Bronchial smooth muscle cell (primary cell): ENCODE results near the gene PNKP. TPM values are rescaled to one million over a fixed set of nuclear protein-coding genes. Genes with fewer than 3 reads are reported as not detected.

ENCODE experiments used
- total RNA-seq: library from RNA; depleted of rRNA; stranded (reverse); fragments of >200 nt; gene quantifications from 2 replicates; pipeline ENCODE4 v1.2.1, GENCODE V29; 2014

The PNKP gene
- 31.1 and 38.3 TPM in 2 replicates for total RNA-seq

GRCh38 chr19:49866933-49867782 lies at the start of gene PNKP:
Gene PNKP (minus strand): TSS chr19:49867576. CDS start chr19:49867204, 372 bp downstream.

GRCh38 chr19:49896863-49897621 lies 29.7 kb upstream of the PNKP start, which contains the start of gene IL4I1:
Gene IL4I1 (minus strand): TSS chr19:49896887. CDS start chr19:49896160, 727 bp downstream.

GRCh38 chr19:49877020-49877878 lies 9.9 kb upstream of the PNKP start, which contains the start of the genes AKT1S1 and TBC1D17:
Gene AKT1S1 (minus strand): TSS chr19:49877355. CDS start chr19:49873295, 4,060 bp downstream.
Gene TBC1D17 (plus strand): TSS chr19:49877702. CDS start chr19:49877724, 22 bp downstream.

GRCh38 chr19:49850487-49851342 lies 16.7 kb downstream of the PNKP start, which contains the start of gene PTOV1:
Gene PTOV1 (plus strand): TSS chr19:49851159.

GRCh38 chr19:49817964-49818648 lies 49.3 kb downstream of the PNKP start, which contains the start of gene MED25:
Gene MED25 (plus strand): TSS chr19:49818289. CDS start chr19:49818342, 53 bp downstream.

GRCh38 chr19:49812997-49813861 lies 54.1 kb downstream of the PNKP start, which contains the start of gene FUZ:
Gene FUZ (minus strand): TSS chr19:49813292. CDS start chr19:49813106, 186 bp downstream.

Other genes with a start within 250 kb of the PNKP start
- 40.7 and 48.1 TPM in 2 replicates for gene RRAS, start 227.4 kb downstream of the PNKP start, total RNA-seq
- 6.7 and 9.0 TPM in 2 replicates for gene SCAF1, start 225.4 kb downstream of the PNKP start, total RNA-seq
- 59.2 and 59.9 TPM in 2 replicates for gene IRF3, start 201.7 kb downstream of the PNKP start, total RNA-seq
- gene BCL2L12, start 201.6 kb downstream of the PNKP start, total RNA-seq = 0.52 and 1.6 TPM in 2 replicates
- 314 and 403 TPM in 2 replicates for gene PRMT1, start 190.3 kb downstream of the PNKP start, total RNA-seq
- 0.17 and 0.47 TPM in 2 replicates for gene ADM5, start 178.0 kb downstream of the PNKP start, total RNA-seq
- 26.6 and 34.5 TPM in 2 replicates for gene CPT1C, start 176.5 kb downstream of the PNKP start, total RNA-seq
- gene TSKS, start 104.3 kb downstream of the PNKP start, total RNA-seq = 0.26 and 0.32 TPM in 2 replicates
- gene AP2A1, start 100.6 kb downstream of the PNKP start, total RNA-seq = 69.2 and 78.0 TPM in 2 replicates
- gene FUZ, start 54.3 kb downstream of the PNKP start, total RNA-seq = 28.5 and 33.1 TPM in 2 replicates
- gene MED25, start 49.3 kb downstream of the PNKP start, total RNA-seq = 13.2 and 13.3 TPM in 2 replicates
- 61.8 and 67.4 TPM in 2 replicates for gene PTOV1, start 16.4 kb downstream of the PNKP start, total RNA-seq
- 9.2 and 9.6 TPM in 2 replicates for gene AKT1S1, start 9.8 kb upstream of the PNKP start, total RNA-seq
- 10.8 and 11.5 TPM in 2 replicates for gene TBC1D17, start 10.1 kb upstream of the PNKP start, total RNA-seq
- 0.47 and 0.52 TPM in 2 replicates for gene IL4I1, start 29.3 kb upstream of the PNKP start, total RNA-seq
- gene ATF5, start 61.6 kb upstream of the PNKP start, total RNA-seq = 11.7 and 32.0 TPM in 2 replicates
- 13.7 and 14.3 TPM in 2 replicates for gene NUP62, start 61.9 kb upstream of the PNKP start, total RNA-seq
- gene SIGLEC11, start 93.6 kb upstream of the PNKP start, total RNA-seq = not detected in 2 replicates
- gene VRK3, start 157.8 kb upstream of the PNKP start, total RNA-seq = 17.7 and 19.4 TPM in 2 replicates
- gene ZNF473, start 158.4 kb upstream of the PNKP start, total RNA-seq = 4.6 and 5.5 TPM in 2 replicates